ENCODE measurements around the gene DLEU7.

Gene DLEU7

GRCh38 chr13:50843257-50844083 lies at the start of gene DLEU7:
DLEU7 (minus strand) TSS chr13:50843692; CDS start chr13:50843646, 46 bp downstream.
- no peak for DNase-seq

- DNase-seq: no peak
These were observed 48.9 kb upstream of the DLEU7 start for GRCh38 chr13:50892210-50892944.

GRCh38 chr13:50891206-50891605 lies 47.7 kb upstream of the DLEU7 start:
- DNase-seq: no peak

GRCh38 chr13:50889317-50889716 lies 45.8 kb upstream of the DLEU7 start:
- DNase-seq: no peak

GRCh38 chr13:50888362-50888761 lies 44.9 kb upstream of the DLEU7 start:
- no peak for DNase-seq

GRCh38 chr13:50887151-50887550 lies 43.7 kb upstream of the DLEU7 start:
- no peak for DNase-seq

GRCh38 chr13:50884265-50884664 lies 40.8 kb upstream of the DLEU7 start:
- no peak for DNase-seq

- DNase-seq: no peak
These were observed 40.2 kb upstream of the DLEU7 start for GRCh38 chr13:50883728-50884127.

- DNase-seq: no peak
These were observed 39.4 kb upstream of the DLEU7 start for GRCh38 chr13:50882816-50883435.

GRCh38 chr13:50873991-50874390 lies 30.5 kb upstream of the DLEU7 start:
- no peak for DNase-seq

GRCh38 chr13:50873467-50873866 lies 30.0 kb upstream of the DLEU7 start:
- no peak for DNase-seq

GRCh38 chr13:50871405-50871804 lies 27.9 kb upstream of the DLEU7 start:
- no peak for DNase-seq

GRCh38 chr13:50867637-50867945 lies 24.1 kb upstream of the DLEU7 start:
- DNase-seq: no peak

- no peak for DNase-seq
These were observed 23.5 kb upstream of the DLEU7 start for GRCh38 chr13:50866817-50867636.

GRCh38 chr13:50864492-50864891 lies 21.0 kb upstream of the DLEU7 start:
- DNase-seq: no peak

- DNase-seq: no peak
These were observed 12.2 kb upstream of the DLEU7 start for GRCh38 chr13:50855681-50856080.

- no peak for DNase-seq
These were observed 7.0 kb upstream of the DLEU7 start for GRCh38 chr13:50850445-50850844.

GRCh38 chr13:50847501-50847900 lies 4.0 kb upstream of the DLEU7 start:
- no peak for DNase-seq

GRCh38 chr13:50846861-50847475 lies 3.5 kb upstream of the DLEU7 start:
- DNase-seq: no peak

- no peak for DNase-seq
These were observed 1.7 kb upstream of the DLEU7 start for GRCh38 chr13:50845211-50845610.

GRCh38 chr13:50844084-50844875 lies 788 bp upstream of the DLEU7 start:
- no peak for DNase-seq

- no peak for DNase-seq
These were observed 569 bp downstream of the DLEU7 start for GRCh38 chr13:50842990-50843256.
